IMR-90 (cell line): Measurements from ENCODE around the gene INHA. TPM values are rescaled to one million over a fixed set of nuclear protein-coding genes. Genes with fewer than 3 reads are reported as not detected.

Experiments used
- ATAC-seq: fragments of 200-7000 bp; cut with Tn5 transposase; 2 replicates; pipeline ENCODE4 v1.9.1; 2020; ENCODE audit warnings: low read depth, mild to moderate bottlenecking, moderate library complexity
- BruUV-seq: library from RNA; stranded (reverse); fragments of 400-500 nt; replicated peaks from 2 replicates; lab custom pipeline; 2021; lab: Mats Ljungman, UMichigan
- CTCF ChIA-PET: fragments of 300-600 bp; formaldehyde crosslinking; extraction: SDS; loops from one replicate; lab custom pipeline; 2021; ENCODE audit warnings: antibody characterized with exemption; lab: Yijun Ruan, JAX
- POLR2A ChIA-PET: fragments of 300-600 bp; sonication (Branson Sonifier 250); formaldehyde crosslinking; loops from one replicate; lab custom pipeline; 2022; ENCODE audit warnings: antibody characterized with exemption; ENCODE audit not compliant: unreplicated experiment; lab: Charles Lee
- DNase-seq: peaks from one replicate; pipeline ENCODE4 v3.0.0; 2013
- H2AFZ ChIP-seq: replicated peaks from 2 replicates; pipeline ENCODE3; 2013; ENCODE audit warnings: low read length, mild to moderate bottlenecking; ENCODE audit not compliant: poor library complexity
- H2AK5ac ChIP-seq: 2 replicates; pipeline ENCODE4 v1.6.1; 2013; ENCODE audit warnings: low read depth, low read length, inconsistent platforms
- H2AK9ac ChIP-seq: replicated peaks from 2 replicates; pipeline ENCODE3; 2013; ENCODE audit warnings: mild to moderate bottlenecking, low read depth, low read length, moderate library complexity; ENCODE audit not compliant: poor library complexity
- H2BK120ac ChIP-seq: 2 replicates; pipeline ENCODE4 v1.6.1; 2013; ENCODE audit warnings: low read depth, low read length, inconsistent platforms
- H2BK15ac ChIP-seq: 3 replicates; pipeline ENCODE4 v1.6.1; 2013; ENCODE audit warnings: low read depth, low read length, inconsistent platforms
- H2BK20ac ChIP-seq: 2 replicates; pipeline ENCODE4 v1.6.1; 2013; ENCODE audit warnings: low read depth, mild to moderate bottlenecking, inconsistent platforms, low read length, moderate library complexity
- H2BK5ac ChIP-seq: 2 replicates; pipeline ENCODE4 v1.6.1; 2013; ENCODE audit warnings: mild to moderate bottlenecking, low read depth, low read length, inconsistent platforms; ENCODE audit not compliant: poor library complexity, severe bottlenecking
- H3K14ac ChIP-seq: replicated peaks from 2 replicates; pipeline ENCODE4 v1.6.1; 2013; ENCODE audit warnings: low read depth, low read length, inconsistent platforms
- H3K18ac ChIP-seq: 2 replicates; pipeline ENCODE4 v1.6.1; 2013; ENCODE audit warnings: low read depth, low read length, control low read depth
- H3K23ac ChIP-seq: 2 replicates; pipeline ENCODE4 v1.6.1; 2013; ENCODE audit warnings: low read depth, low read length, inconsistent platforms
- H3K27ac ChIP-seq: 2 replicates; pipeline ENCODE4 v1.5.1; 2013; ENCODE audit warnings: mild to moderate bottlenecking, control low read depth, low read length; ENCODE audit not compliant: insufficient read depth
- H3K27me3 ChIP-seq: 2 replicates; pipeline ENCODE4 v1.6.1; 2013; ENCODE audit warnings: low read length; ENCODE audit not compliant: control insufficient read depth, insufficient read depth
- H3K36me3 ChIP-seq: 2 replicates; pipeline ENCODE4 v1.6.1; 2013; ENCODE audit warnings: low read length, mixed read lengths; ENCODE audit not compliant: control insufficient read depth, insufficient read depth
- H3K4ac ChIP-seq: 2 replicates; pipeline ENCODE4 v1.6.1; 2013; ENCODE audit warnings: low read depth, low read length, inconsistent platforms
- H3K4me1 ChIP-seq: 2 replicates; pipeline ENCODE4 v1.6.1; 2013; ENCODE audit warnings: low read length, mixed read lengths; ENCODE audit not compliant: control insufficient read depth, insufficient read depth
- H3K4me2 ChIP-seq: 2 replicates; pipeline ENCODE4 v1.6.1; 2013; ENCODE audit warnings: low read depth, mild to moderate bottlenecking, control low read depth, low read length, moderate library complexity
- H3K4me3 ChIP-seq: 2 replicates; pipeline ENCODE4 v1.5.1; 2013; ENCODE audit warnings: low read depth, mild to moderate bottlenecking, control low read depth, low read length, moderate library complexity; ENCODE audit not compliant: insufficient read depth
- H3K56ac ChIP-seq: 2 replicates; pipeline ENCODE4 v1.6.1; 2013; ENCODE audit warnings: low read length, inconsistent platforms; ENCODE audit not compliant: insufficient read depth; ENCODE audit errors: extremely low read depth
- H3K79me1 ChIP-seq, 2 experiments: 2 replicates each; pipeline ENCODE4 v1.6.1; 2013; ENCODE audit warnings: low read length in 2 of 2, inconsistent platforms in 1 of 2, low read depth in 1 of 2
- H3K9ac ChIP-seq: 2 replicates; pipeline ENCODE4 v1.6.1; 2013; ENCODE audit warnings: low read depth, low read length, control low read depth
- H3K9me1 ChIP-seq: 2 replicates; pipeline ENCODE4 v1.6.1; 2013; ENCODE audit warnings: low read length, inconsistent platforms; ENCODE audit not compliant: insufficient read depth
- H3K9me3 ChIP-seq: 2 replicates; pipeline ENCODE4 v1.6.1; 2013; ENCODE audit warnings: low read length; ENCODE audit not compliant: control insufficient read depth, insufficient read depth
- H4K20me1 ChIP-seq: 2 replicates; pipeline ENCODE4 v1.6.1; 2013; ENCODE audit warnings: low read length, inconsistent platforms; ENCODE audit not compliant: insufficient read depth
- H4K5ac ChIP-seq: 2 replicates; pipeline ENCODE4 v1.6.1; 2013; ENCODE audit warnings: mild to moderate bottlenecking, low read depth, low read length, control low read depth
- H4K8ac ChIP-seq, 2 experiments: 2 replicates each; pipeline ENCODE4 v1.6.1; 2013; ENCODE audit warnings: low read depth in 2 of 2, low read length in 2 of 2, control low read depth in 1 of 2, inconsistent platforms in 1 of 2
- H4K91ac ChIP-seq: 2 replicates; pipeline ENCODE4 v1.6.1; 2013; ENCODE audit warnings: low read depth, low read length, inconsistent platforms; ENCODE audit not compliant: insufficient read depth
- BHLHE40 ChIP-seq: fragments of 150-350 bp; IDR thresholded peaks from 2 replicates; pipeline ENCODE4 v1.6.1; 2016; ENCODE audit warnings: mild to moderate bottlenecking, low read depth, low read length
- CEBPB ChIP-seq: IDR thresholded peaks from 2 replicates; pipeline ENCODE4 v1.6.1; 2012; ENCODE audit warnings: low read depth, low read length, improper control_type of control experiment
- CHD1 ChIP-seq: IDR thresholded peaks from 2 replicates; pipeline ENCODE4 v1.6.1; 2012; ENCODE audit warnings: low read depth, low read length, improper control_type of control experiment
- FOS ChIP-seq: fragments of 150-350 bp; IDR thresholded peaks from 2 replicates; pipeline ENCODE4 v1.6.1; 2016; ENCODE audit warnings: low read depth, low read length
- MAFK ChIP-seq: IDR thresholded peaks from 2 replicates; pipeline ENCODE4 v1.6.1; 2012; ENCODE audit warnings: low read depth, low read length, improper control_type of control experiment
- MAZ ChIP-seq: IDR thresholded peaks from 2 replicates; pipeline ENCODE4 v1.6.1; 2012; ENCODE audit warnings: low read depth, mild to moderate bottlenecking, low read length, improper control_type of control experiment, moderate library complexity, borderline replicate concordance
- MXI1 ChIP-seq: IDR thresholded peaks from 2 replicates; pipeline ENCODE4 v1.6.1; 2012; ENCODE audit warnings: low read depth, mild to moderate bottlenecking, low read length, moderate library complexity, borderline replicate concordance
- POLR2A ChIP-seq: IDR thresholded peaks from 2 replicates; pipeline ENCODE4 v1.6.1; 2012; ENCODE audit warnings: mild to moderate bottlenecking, low read depth, low read length
- RAD21 ChIP-seq: IDR thresholded peaks from 2 replicates; pipeline ENCODE4 v1.6.1; 2012; ENCODE audit warnings: low read length, improper control_type of control experiment
- RCOR1 ChIP-seq: IDR thresholded peaks from 2 replicates; pipeline ENCODE4 v1.6.1; 2012; ENCODE audit warnings: mild to moderate bottlenecking, low read length, improper control_type of control experiment; ENCODE audit not compliant: insufficient replicate concordance
- RFX5 ChIP-seq: IDR thresholded peaks from 2 replicates; pipeline ENCODE4 v1.8.0; 2012; ENCODE audit warnings: low read depth, mild to moderate bottlenecking, low read length, moderate library complexity
- SMC3 ChIP-seq: fragments of 150-350 bp; IDR thresholded peaks from 2 replicates; pipeline ENCODE4 v1.6.1; 2016; ENCODE audit warnings: low read depth, mild to moderate bottlenecking, antibody characterized with exemption, low read length, moderate library complexity
- WGBS, 2 experiments: methylation state at CpG; one replicate each; pipeline versions ENCODE4 v1.1.5 to v1.1.7; 2013; ENCODE audit warnings: missing lambda C conversion rate in 2 of 2; ENCODE audit not compliant: insufficient read length in 1 of 2; ENCODE audit errors: extremely low coverage in 2 of 2; 5-methylcytosine and 5-hydroxymethylcytosine counted together
- dilution Hi-C: fragments of 300-500 bp; cut with HindIII; formaldehyde crosslinking; loops from one replicate; pipeline ENCODE4 v1.14.3; 2018; ENCODE audit warnings: low sequenced_read_pairs; ENCODE audit not compliant: unreplicated experiment
- in situ Hi-C: fragments of 300-500 bp; cut with MboI; formaldehyde crosslinking; loops from 3 replicates; pipeline ENCODE4 v1.14.3; 2019; ENCODE audit warnings: low sequenced_read_pairs, inconsistent platforms, mixed read lengths
- intact Hi-C: fragments of 100-400 bp; cut with micrococcal nuclease; formaldehyde crosslinking; loops from 2 replicates; pipeline ENCODE4 v1.10.0; 2022
- polyA plus RNA-seq, 3 experiments: library from polyadenylated mRNA; depleted of rRNA; stranded (reverse); fragments of >200 nt; gene quantifications; 2 replicates each; pipeline ENCODE4 v1.2.3, GENCODE V29; 2012; ENCODE audit warnings: low replicate concordance in 1 of 3
- total RNA-seq: library from RNA; depleted of rRNA; stranded (reverse); fragments of >200 nt; gene quantifications from 2 replicates; pipeline ENCODE4 v1.2.3, GENCODE V29; 2012
- TF ChIP-seq, protein P1 (sequence below): fragments of 150-350 bp; IDR thresholded peaks from 2 replicates; pipeline ENCODE4 v1.6.1; 2016; ENCODE audit warnings: low read depth, mild to moderate bottlenecking, low read length, moderate library complexity, borderline replicate concordance
- TF ChIP-seq, protein P2 (sequence below): fragments of 150-350 bp; IDR thresholded peaks from 2 replicates; pipeline ENCODE4 v1.6.1; 2017; ENCODE audit warnings: mild to moderate bottlenecking, antibody characterized with exemption, low read length, low read depth
- TF ChIP-seq, protein P3 (sequence below): conservative IDR thresholded peaks from 2 replicates; pipeline ENCODE4 v1.5.1; 2012; ENCODE audit warnings: mild to moderate bottlenecking, low read depth, low read length, improper control_type of control experiment

INHA gene
- total and polyA plus RNA-seq, 2 of the 4 experiments (the other 2 are of a cell fraction): 0.96 TPM; not detected in 1

- Histone ChIP-seq H3K4ac (peak overlapping the region; percentile 65), H3K79me1 (peaks cover 9 to 14% of the 10 kb centered on the region in 2 experiments), H3K56ac (peak overlapping the region; percentile 76), H3K9me1 (peaks cover 6% of the 10 kb centered on the region; the same call in 1 of the 2 replicates), H2AK5ac (peak overlapping the region; percentile 24), H4K20me1 (no peaks in the 10 kb centered on the region), H4K5ac (peak overlapping the region; percentile 61), H3K36me3 (peaks cover 9% of the 10 kb centered on the region), H4K8ac (peak overlapping the region; percentile 89 to 99), H3K27me3 (no peaks in the 10 kb centered on the region; the same call in 1 of the 2 replicates), H2AFZ (peak overlapping the region; percentile 91), H3K9me3 (no peaks in the 10 kb centered on the region), H3K23ac (peak overlapping the region; percentile 46), H2BK5ac (peak overlapping the region; percentile 83), H3K27ac (peak overlapping the region; percentile 88), H3K14ac (peak overlapping the region; percentile 77), H3K18ac (peak overlapping the region; percentile 51), H2BK20ac (no peak overlapping the region), H3K4me3 (peak overlapping the region; percentile 63), H2AK9ac (peak overlapping the region; percentile 96), H3K4me1 (peaks cover 2% of the 10 kb centered on the region), H4K91ac (peak overlapping the region; percentile 69), H3K4me2 (peak overlapping the region; percentile 85), H3K9ac (peak overlapping the region; percentile 89), H2BK15ac (peak overlapping the region; percentile 16; the same call in 1 of the 3 replicates), H2BK120ac (peak overlapping the region; percentile 7)
- DNase-seq (peak; percentile 12), ATAC-seq (peak; percentile 4; the same call in 1 of the 2 replicates)
- intact Hi-C loops: loop anchor here (2.0 to 5.0 kb wide), 3 partner anchors 20 to 90 kb away; partner anchors contain the start of gene CHPF
- CTCF ChIA-PET: interaction anchor here (2.1 kb wide), 1 partner anchor 36 kb away, joined by 7 read pairs; no protein-coding TSS in a partner anchor
- POLR2A ChIA-PET: no interaction called here
- dilution Hi-C loops: no loop called here
- no TSS peak for BruUV-seq
- 16% methylated on average over 6 of the region's 19 CpGs; no CpG with 5 or more reads in 1 of the 2 experiments for WGBS, 2 experiments
- in situ Hi-C loops: no loop called here
- TF ChIP-seq, protein P1, sequence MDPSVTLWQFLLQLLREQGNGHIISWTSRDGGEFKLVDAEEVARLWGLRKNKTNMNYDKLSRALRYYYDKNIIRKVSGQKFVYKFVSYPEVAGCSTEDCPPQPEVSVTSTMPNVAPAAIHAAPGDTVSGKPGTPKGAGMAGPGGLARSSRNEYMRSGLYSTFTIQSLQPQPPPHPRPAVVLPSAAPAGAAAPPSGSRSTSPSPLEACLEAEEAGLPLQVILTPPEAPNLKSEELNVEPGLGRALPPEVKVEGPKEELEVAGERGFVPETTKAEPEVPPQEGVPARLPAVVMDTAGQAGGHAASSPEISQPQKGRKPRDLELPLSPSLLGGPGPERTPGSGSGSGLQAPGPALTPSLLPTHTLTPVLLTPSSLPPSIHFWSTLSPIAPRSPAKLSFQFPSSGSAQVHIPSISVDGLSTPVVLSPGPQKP: no peak
- TF ChIP-seq POLR2A: no peak
- TF ChIP-seq FOS: no peak
- no peak for TF ChIP-seq RAD21
- TF ChIP-seq MXI1: no peak
- TF ChIP-seq CHD1: no peak
- no peak for TF ChIP-seq RFX5
- no peak for TF ChIP-seq CEBPB
- TF ChIP-seq MAFK: no peak
- TF ChIP-seq, protein P2, sequence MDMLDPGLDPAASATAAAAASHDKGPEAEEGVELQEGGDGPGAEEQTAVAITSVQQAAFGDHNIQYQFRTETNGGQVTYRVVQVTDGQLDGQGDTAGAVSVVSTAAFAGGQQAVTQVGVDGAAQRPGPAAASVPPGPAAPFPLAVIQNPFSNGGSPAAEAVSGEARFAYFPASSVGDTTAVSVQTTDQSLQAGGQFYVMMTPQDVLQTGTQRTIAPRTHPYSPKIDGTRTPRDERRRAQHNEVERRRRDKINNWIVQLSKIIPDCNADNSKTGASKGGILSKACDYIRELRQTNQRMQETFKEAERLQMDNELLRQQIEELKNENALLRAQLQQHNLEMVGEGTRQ: no peak
- TF ChIP-seq SMC3: no peak
- TF ChIP-seq, protein P3, sequence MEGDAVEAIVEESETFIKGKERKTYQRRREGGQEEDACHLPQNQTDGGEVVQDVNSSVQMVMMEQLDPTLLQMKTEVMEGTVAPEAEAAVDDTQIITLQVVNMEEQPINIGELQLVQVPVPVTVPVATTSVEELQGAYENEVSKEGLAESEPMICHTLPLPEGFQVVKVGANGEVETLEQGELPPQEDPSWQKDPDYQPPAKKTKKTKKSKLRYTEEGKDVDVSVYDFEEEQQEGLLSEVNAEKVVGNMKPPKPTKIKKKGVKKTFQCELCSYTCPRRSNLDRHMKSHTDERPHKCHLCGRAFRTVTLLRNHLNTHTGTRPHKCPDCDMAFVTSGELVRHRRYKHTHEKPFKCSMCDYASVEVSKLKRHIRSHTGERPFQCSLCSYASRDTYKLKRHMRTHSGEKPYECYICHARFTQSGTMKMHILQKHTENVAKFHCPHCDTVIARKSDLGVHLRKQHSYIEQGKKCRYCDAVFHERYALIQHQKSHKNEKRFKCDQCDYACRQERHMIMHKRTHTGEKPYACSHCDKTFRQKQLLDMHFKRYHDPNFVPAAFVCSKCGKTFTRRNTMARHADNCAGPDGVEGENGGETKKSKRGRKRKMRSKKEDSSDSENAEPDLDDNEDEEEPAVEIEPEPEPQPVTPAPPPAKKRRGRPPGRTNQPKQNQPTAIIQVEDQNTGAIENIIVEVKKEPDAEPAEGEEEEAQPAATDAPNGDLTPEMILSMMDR: no peak
- TF ChIP-seq BHLHE40: no peak
- TF ChIP-seq RCOR1: no peak
- TF ChIP-seq MAZ: no peak
Observed at GRCh38 chr2:219596954-219597551, 24.9 kb downstream of the INHA start.
